K562 (cell line): ENCODE measurements around the gene SCARF2.

Source experiments
- MBD1 ChIP-seq: fragments of 250-450 bp; sonication (Bioruptor Pico); IDR thresholded peaks from 2 replicates; pipeline ENCODE4 v1.8.0; 2022; ENCODE audit warnings: inconsistent platforms
- POLR2A ChIP-seq: fragments of 450-650 bp; conservative IDR thresholded peaks from 2 replicates; pipeline ENCODE4 v1.6.1; 2016

- TF ChIP-seq MBD1 (CRISPR knock-in tag): no peak
- no peak for TF ChIP-seq POLR2A
Measured at GRCh38 chr22:20395907-20396287, 41.7 kb downstream of the SCARF2 start.
